IMR-90 (cell line): ENCODE results near the gene TMEM245. TPM values are rescaled to one million over a fixed set of nuclear protein-coding genes. Genes with fewer than 3 reads are reported as not detected.

Experiments used
- ATAC-seq: fragments of 200-7000 bp; cut with Tn5 transposase; 2 replicates; pipeline ENCODE4 v1.9.1; 2020; ENCODE audit warnings: low read depth, mild to moderate bottlenecking, moderate library complexity
- BruUV-seq: library from RNA; stranded (reverse); fragments of 400-500 nt; replicated peaks from 2 replicates; lab custom pipeline; 2021; lab: Mats Ljungman, UMichigan
- CTCF ChIA-PET: fragments of 300-600 bp; formaldehyde crosslinking; extraction: SDS; loops from one replicate; lab custom pipeline; 2021; ENCODE audit warnings: antibody characterized with exemption; lab: Yijun Ruan, JAX
- POLR2A ChIA-PET: fragments of 300-600 bp; sonication (Branson Sonifier 250); formaldehyde crosslinking; loops from one replicate; lab custom pipeline; 2022; ENCODE audit warnings: antibody characterized with exemption; ENCODE audit not compliant: unreplicated experiment; lab: Charles Lee
- DNase-seq: peaks from one replicate; pipeline ENCODE4 v3.0.0; 2013
- H2AFZ ChIP-seq: replicated peaks from 2 replicates; pipeline ENCODE3; 2013; ENCODE audit warnings: low read length, mild to moderate bottlenecking; ENCODE audit not compliant: poor library complexity
- H2AK5ac ChIP-seq: 2 replicates; pipeline ENCODE4 v1.6.1; 2013; ENCODE audit warnings: low read depth, low read length, inconsistent platforms
- H2AK9ac ChIP-seq: replicated peaks from 2 replicates; pipeline ENCODE3; 2013; ENCODE audit warnings: mild to moderate bottlenecking, low read depth, low read length, moderate library complexity; ENCODE audit not compliant: poor library complexity
- H2BK120ac ChIP-seq: 2 replicates; pipeline ENCODE4 v1.6.1; 2013; ENCODE audit warnings: low read depth, low read length, inconsistent platforms
- H2BK15ac ChIP-seq: 3 replicates; pipeline ENCODE4 v1.6.1; 2013; ENCODE audit warnings: low read depth, low read length, inconsistent platforms
- H2BK20ac ChIP-seq: 2 replicates; pipeline ENCODE4 v1.6.1; 2013; ENCODE audit warnings: low read depth, mild to moderate bottlenecking, inconsistent platforms, low read length, moderate library complexity
- H2BK5ac ChIP-seq: 2 replicates; pipeline ENCODE4 v1.6.1; 2013; ENCODE audit warnings: mild to moderate bottlenecking, low read depth, low read length, inconsistent platforms; ENCODE audit not compliant: poor library complexity, severe bottlenecking
- H3K14ac ChIP-seq: replicated peaks from 2 replicates; pipeline ENCODE4 v1.6.1; 2013; ENCODE audit warnings: low read depth, low read length, inconsistent platforms
- H3K18ac ChIP-seq: 2 replicates; pipeline ENCODE4 v1.6.1; 2013; ENCODE audit warnings: low read depth, low read length, control low read depth
- H3K23ac ChIP-seq: 2 replicates; pipeline ENCODE4 v1.6.1; 2013; ENCODE audit warnings: low read depth, low read length, inconsistent platforms
- H3K27ac ChIP-seq: 2 replicates; pipeline ENCODE4 v1.5.1; 2013; ENCODE audit warnings: mild to moderate bottlenecking, control low read depth, low read length; ENCODE audit not compliant: insufficient read depth
- H3K27me3 ChIP-seq: 2 replicates; pipeline ENCODE4 v1.6.1; 2013; ENCODE audit warnings: low read length; ENCODE audit not compliant: control insufficient read depth, insufficient read depth
- H3K36me3 ChIP-seq: 2 replicates; pipeline ENCODE4 v1.6.1; 2013; ENCODE audit warnings: low read length, mixed read lengths; ENCODE audit not compliant: control insufficient read depth, insufficient read depth
- H3K4ac ChIP-seq: 2 replicates; pipeline ENCODE4 v1.6.1; 2013; ENCODE audit warnings: low read depth, low read length, inconsistent platforms
- H3K4me1 ChIP-seq: 2 replicates; pipeline ENCODE4 v1.6.1; 2013; ENCODE audit warnings: low read length, mixed read lengths; ENCODE audit not compliant: control insufficient read depth, insufficient read depth
- H3K4me2 ChIP-seq: 2 replicates; pipeline ENCODE4 v1.6.1; 2013; ENCODE audit warnings: low read depth, mild to moderate bottlenecking, control low read depth, low read length, moderate library complexity
- H3K4me3 ChIP-seq: 2 replicates; pipeline ENCODE4 v1.5.1; 2013; ENCODE audit warnings: low read depth, mild to moderate bottlenecking, control low read depth, low read length, moderate library complexity; ENCODE audit not compliant: insufficient read depth
- H3K56ac ChIP-seq: 2 replicates; pipeline ENCODE4 v1.6.1; 2013; ENCODE audit warnings: low read length, inconsistent platforms; ENCODE audit not compliant: insufficient read depth; ENCODE audit errors: extremely low read depth
- H3K79me1 ChIP-seq, 2 experiments: 2 replicates each; pipeline ENCODE4 v1.6.1; 2013; ENCODE audit warnings: low read length in 2 of 2, inconsistent platforms in 1 of 2, low read depth in 1 of 2
- H3K9ac ChIP-seq: 2 replicates; pipeline ENCODE4 v1.6.1; 2013; ENCODE audit warnings: low read depth, low read length, control low read depth
- H3K9me1 ChIP-seq: 2 replicates; pipeline ENCODE4 v1.6.1; 2013; ENCODE audit warnings: low read length, inconsistent platforms; ENCODE audit not compliant: insufficient read depth
- H3K9me3 ChIP-seq: 2 replicates; pipeline ENCODE4 v1.6.1; 2013; ENCODE audit warnings: low read length; ENCODE audit not compliant: control insufficient read depth, insufficient read depth
- H4K20me1 ChIP-seq: 2 replicates; pipeline ENCODE4 v1.6.1; 2013; ENCODE audit warnings: low read length, inconsistent platforms; ENCODE audit not compliant: insufficient read depth
- H4K5ac ChIP-seq: 2 replicates; pipeline ENCODE4 v1.6.1; 2013; ENCODE audit warnings: mild to moderate bottlenecking, low read depth, low read length, control low read depth
- H4K8ac ChIP-seq, 2 experiments: 2 replicates each; pipeline ENCODE4 v1.6.1; 2013; ENCODE audit warnings: low read depth in 2 of 2, low read length in 2 of 2, control low read depth in 1 of 2, inconsistent platforms in 1 of 2
- H4K91ac ChIP-seq: 2 replicates; pipeline ENCODE4 v1.6.1; 2013; ENCODE audit warnings: low read depth, low read length, inconsistent platforms; ENCODE audit not compliant: insufficient read depth
- CEBPB ChIP-seq: IDR thresholded peaks from 2 replicates; pipeline ENCODE4 v1.6.1; 2012; ENCODE audit warnings: low read depth, low read length, improper control_type of control experiment
- CTCF ChIP-seq: conservative IDR thresholded peaks from 2 replicates; pipeline ENCODE4 v1.5.1; 2012; ENCODE audit warnings: mild to moderate bottlenecking, low read depth, low read length, improper control_type of control experiment
- FOS ChIP-seq: fragments of 150-350 bp; IDR thresholded peaks from 2 replicates; pipeline ENCODE4 v1.6.1; 2016; ENCODE audit warnings: low read depth, low read length
- NFE2L2 ChIP-seq: fragments of 150-350 bp; IDR thresholded peaks from 2 replicates; pipeline ENCODE4 v1.6.1; 2016; ENCODE audit warnings: low read depth, mild to moderate bottlenecking, low read length
- POLR2A ChIP-seq: IDR thresholded peaks from 2 replicates; pipeline ENCODE4 v1.6.1; 2012; ENCODE audit warnings: mild to moderate bottlenecking, low read depth, low read length
- RFX5 ChIP-seq: IDR thresholded peaks from 2 replicates; pipeline ENCODE4 v1.8.0; 2012; ENCODE audit warnings: low read depth, mild to moderate bottlenecking, low read length, moderate library complexity
- USF2 ChIP-seq: fragments of 150-350 bp; IDR thresholded peaks from 2 replicates; pipeline ENCODE4 v1.6.1; 2017; ENCODE audit warnings: mild to moderate bottlenecking, antibody characterized with exemption, low read length, low read depth
- WGBS, 2 experiments: methylation state at CpG; one replicate each; pipeline versions ENCODE4 v1.1.5 to v1.1.7; 2013; ENCODE audit warnings: missing lambda C conversion rate in 2 of 2; ENCODE audit not compliant: insufficient read length in 1 of 2; ENCODE audit errors: extremely low coverage in 2 of 2; 5-methylcytosine and 5-hydroxymethylcytosine counted together
- dilution Hi-C: fragments of 300-500 bp; cut with HindIII; formaldehyde crosslinking; loops from one replicate; pipeline ENCODE4 v1.14.3; 2018; ENCODE audit warnings: low sequenced_read_pairs; ENCODE audit not compliant: unreplicated experiment
- in situ Hi-C: fragments of 300-500 bp; cut with MboI; formaldehyde crosslinking; loops from 3 replicates; pipeline ENCODE4 v1.14.3; 2019; ENCODE audit warnings: low sequenced_read_pairs, inconsistent platforms, mixed read lengths
- intact Hi-C: fragments of 100-400 bp; cut with micrococcal nuclease; formaldehyde crosslinking; loops from 2 replicates; pipeline ENCODE4 v1.10.0; 2022
- polyA plus RNA-seq, 3 experiments: library from polyadenylated mRNA; depleted of rRNA; stranded (reverse); fragments of >200 nt; gene quantifications; 2 replicates each; pipeline ENCODE4 v1.2.3, GENCODE V29; 2012; ENCODE audit warnings: low replicate concordance in 1 of 3
- total RNA-seq: library from RNA; depleted of rRNA; stranded (reverse); fragments of >200 nt; gene quantifications from 2 replicates; pipeline ENCODE4 v1.2.3, GENCODE V29; 2012

Gene TMEM245
- total and polyA plus RNA-seq, 2 of the 4 experiments (the other 2 are of a cell fraction), result 24.8 to 57.9 TPM

DNA sequence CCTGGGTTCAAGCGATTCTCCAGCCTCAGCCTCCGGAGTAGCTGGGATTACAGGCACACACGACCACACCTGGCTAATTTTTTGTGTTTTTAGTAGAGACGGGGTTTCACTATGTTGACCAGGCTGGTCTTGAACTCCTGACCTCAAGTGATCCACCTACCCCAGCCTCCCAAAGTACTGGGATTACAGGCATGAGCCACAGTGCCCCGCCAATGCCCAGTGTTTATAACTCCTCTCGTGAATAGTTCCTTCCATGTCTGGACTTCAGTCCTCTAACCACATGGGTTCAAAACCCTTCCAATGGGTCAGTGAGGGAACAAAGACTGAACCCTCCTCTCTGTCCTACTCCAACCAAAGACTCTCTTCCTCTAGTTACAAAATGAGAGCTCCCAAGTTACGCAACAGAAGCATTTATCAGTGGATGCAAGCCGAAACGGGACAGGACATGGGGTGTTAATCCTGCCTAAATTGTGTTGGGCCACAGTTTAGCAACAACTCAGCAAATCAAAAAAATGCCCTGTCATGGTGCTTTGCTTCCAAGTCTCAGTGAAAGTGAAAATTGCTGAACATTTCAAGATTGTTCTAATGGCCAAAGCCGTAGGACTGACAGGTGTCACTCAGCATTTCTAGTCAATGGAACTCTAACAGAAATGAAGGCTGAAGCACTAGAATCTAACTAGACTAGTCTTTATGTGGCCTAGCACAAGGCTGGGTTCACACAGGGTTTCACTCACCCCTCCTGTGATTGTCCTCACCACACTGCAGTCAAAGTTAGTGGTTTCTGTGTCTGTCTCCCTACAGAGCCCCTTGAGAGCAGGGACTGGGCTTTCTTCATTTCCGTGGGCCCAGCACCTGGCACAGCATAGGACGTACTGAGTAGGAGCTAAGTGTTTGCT lies 3.2 kb upstream of the TMEM245 start:
- ChIA-PET POLR2A (no interaction called here), CTCF (interaction anchor here (0.6 kb wide), 1 partner anchor 122 kb away, joined by 5 read pairs; no protein-coding TSS in a partner anchor)
- no peak overlapping the region for H2BK5ac ChIP-seq
- H2AK9ac ChIP-seq, result peak overlapping the region; percentile 37
- H3K36me3 ChIP-seq, result no peaks in the 10 kb centered on the region
- no peak overlapping the region for H2BK120ac ChIP-seq
- in situ Hi-C loops, result no loop called here
- dilution Hi-C loops, result no loop called here
- H2AK5ac ChIP-seq, result no peak overlapping the region
- DNase-seq (no peak), ATAC-seq (no peak)
- no peak overlapping the region for H3K4me2 ChIP-seq
- H3K27ac ChIP-seq, result no peak overlapping the region
- BruUV-seq, result no TSS peak
- no peak overlapping the region for H2AFZ ChIP-seq
- H3K56ac ChIP-seq, result no peak overlapping the region
- no peak overlapping the region for H2BK20ac ChIP-seq
- no peak overlapping the region for H3K14ac ChIP-seq
- H3K4me3 ChIP-seq, result no peak overlapping the region
- TF ChIP-seq POLR2A (no peak), CTCF (no peak), CEBPB (peak; percentile 54), FOS (no peak), RFX5 (no peak), NFE2L2 (peak; percentile 28; the same call in 1 of the 2 replicates), USF2 (no peak)
- H3K4me1 ChIP-seq, result no peaks in the 10 kb centered on the region
- WGBS, 2 experiments, result 80% methylated on average over 3 of the region's 12 CpGs; no CpG with 5 or more reads in 1 of the 2 experiments
- intact Hi-C loops, result no loop called here
- no peak overlapping the region for H4K91ac ChIP-seq
- H3K23ac ChIP-seq, result no peak overlapping the region
- no peak overlapping the region for H3K9ac ChIP-seq
- H4K20me1 ChIP-seq, result peaks cover 14% of the 10 kb centered on the region
- H3K18ac ChIP-seq, result no peak overlapping the region
- H3K9me3 ChIP-seq, result no peaks in the 10 kb centered on the region
- H3K79me1 ChIP-seq, result peaks cover 4 to 15% of the 10 kb centered on the region in 2 experiments; a peak in 2 of 4 replicates
- no peaks in the 10 kb centered on the region; the same call in 1 of the 2 replicates for H3K27me3 ChIP-seq
- peaks cover 5% of the 10 kb centered on the region; the same call in 1 of the 2 replicates for H3K9me1 ChIP-seq
- no peak overlapping the region for H4K5ac ChIP-seq
- no peak overlapping the region for H2BK15ac ChIP-seq
- no peak overlapping the region for H4K8ac ChIP-seq
- H3K4ac ChIP-seq, result no peak overlapping the region
